Measurements from ENCODE around the gene MYCN.
"Not testable (repeated sequence)": the region's sequence is repeated elsewhere in the genome, so short reads cannot be mapped to it uniquely, and the experiment has no call there.

The MYCN gene

GRCh38 chr2:15942711-15943345 lies 2.5 kb downstream of the MYCN start:
- FAIRE-seq = no peak

GRCh38 chr2:15943378-15944280 lies 3.3 kb downstream of the MYCN start:
- FAIRE-seq (no peak), DNase-seq (ENCODE audit: low spot score) (no peak)

More at GRCh38 chr2:15942711-15943345, 2.5 kb downstream of the MYCN start:
- no peak for DNase-seq (ENCODE audit: low spot score)

- FAIRE-seq (no peak), DNase-seq (ENCODE audit: low spot score) (no peak)
Measured at GRCh38 chr2:15944325-15945017, 4.1 kb downstream of the MYCN start.

- no peak for FAIRE-seq
- no peak for DNase-seq (ENCODE audit: low spot score)
Measured at GRCh38 chr2:15945909-15946705, 5.8 kb downstream of the MYCN start.

GRCh38 chr2:15946983-15947382 lies 6.6 kb downstream of the MYCN start:
- DNase-seq (ENCODE audit: low spot score) (no peak), FAIRE-seq (no peak)

GRCh38 chr2:15947431-15947830 lies 7.1 kb downstream of the MYCN start:
- FAIRE-seq (no peak), DNase-seq (ENCODE audit: low spot score) (no peak)

GRCh38 chr2:15948704-15948957 lies 8.3 kb downstream of the MYCN start:
- DNase-seq (ENCODE audit: low spot score) (no peak), FAIRE-seq (no peak)

- DNase-seq (ENCODE audit: low spot score) (no peak), FAIRE-seq (no peak)
Measured at GRCh38 chr2:15949126-15949525, 8.8 kb downstream of the MYCN start.

- FAIRE-seq (no peak), DNase-seq (ENCODE audit: low spot score) (no peak)
Measured at GRCh38 chr2:15949551-15949950, 9.2 kb downstream of the MYCN start.

- DNase-seq (ENCODE audit: low spot score) (no peak), FAIRE-seq (no peak)
Measured at GRCh38 chr2:15950088-15950952, 10.0 kb downstream of the MYCN start.

GRCh38 chr2:15951936-15952335 lies 11.6 kb downstream of the MYCN start:
- not testable (repeated sequence) for FAIRE-seq; DNase-seq (ENCODE audit: low spot score)

- no peak for FAIRE-seq
Measured at GRCh38 chr2:15952451-15953146, 12.2 kb downstream of the MYCN start.

GRCh38 chr2:15953147-15953630 lies 12.8 kb downstream of the MYCN start:
- FAIRE-seq (no peak), DNase-seq (ENCODE audit: low spot score) (no peak)

More at GRCh38 chr2:15952451-15953146, 12.2 kb downstream of the MYCN start:
- DNase-seq (ENCODE audit: low spot score) = no peak

- FAIRE-seq (no peak), DNase-seq (ENCODE audit: low spot score) (no peak)
Measured at GRCh38 chr2:15953891-15954680, 13.7 kb downstream of the MYCN start.

GRCh38 chr2:15954761-15955160 lies 14.4 kb downstream of the MYCN start:
- DNase-seq (ENCODE audit: low spot score) = no peak
- FAIRE-seq = no peak

GRCh38 chr2:15955232-15955988 lies 15.1 kb downstream of the MYCN start:
- no peak for DNase-seq (ENCODE audit: low spot score)
- FAIRE-seq = no peak

GRCh38 chr2:15956230-15956629 lies 15.9 kb downstream of the MYCN start:
- no peak for DNase-seq (ENCODE audit: low spot score)
- FAIRE-seq = no peak
